Uterus (tissue), 4 donors: ENCODE data around the gene ATG5. TPM values are rescaled to one million over a fixed set of nuclear protein-coding genes. Genes with fewer than 3 reads are reported as not detected.

ENCODE experiments used
- DNase-seq, 2 donors: peaks; one replicate each; pipeline ENCODE4 v3.0.0-alpha.2; 2019 to 2020
- H3K27ac ChIP-seq, 2 donors: fragments of 200-600 bp; sonication (generic); 1 replicate in 1 of 2; 2 replicates in 1 of 2; pipeline ENCODE4 v1.5.1; 2016 to 2018
- H3K27me3 ChIP-seq, 2 donors: fragments of 200-600 bp; sonication (generic); one replicate each; pipeline ENCODE4 v1.5.1; 2018 to 2019; ENCODE audit warnings: control low read depth in 1 of 2
- H3K36me3 ChIP-seq, 2 donors: fragments of 200-600 bp; sonication (generic); one replicate each; pipeline ENCODE4 v1.5.1; 2019; ENCODE audit warnings: control low read depth in 1 of 2
- H3K4me1 ChIP-seq, 2 donors: fragments of 200-600 bp; sonication (generic); one replicate each; pipeline ENCODE4 v1.5.1; 2018 to 2019; ENCODE audit warnings: control low read depth in 1 of 2
- H3K4me3 ChIP-seq, 2 donors: fragments of 200-600 bp; sonication (generic); 1 replicate in 1 of 2; 2 replicates in 1 of 2; pipeline ENCODE4 v1.5.1; 2018 to 2019; ENCODE audit warnings: mild to moderate bottlenecking in 1 of 2
- H3K9me3 ChIP-seq, 2 donors: fragments of 200-600 bp; sonication (generic); one replicate each; pipeline ENCODE4 v1.5.1; 2019; ENCODE audit warnings: control low read depth in 1 of 2
- POLR2A ChIP-seq, 2 donors: fragments of 450-650 bp; IDR thresholded peaks; one replicate each; pipeline ENCODE4 v1.6.1; 2016; ENCODE audit warnings: antibody characterized with exemption in 2 of 2, mild to moderate bottlenecking in 1 of 2, moderate library complexity in 1 of 2
- intact Hi-C: fragments of 100-400 bp; cut with DNase I; formaldehyde crosslinking; loops from one replicate; pipeline ENCODE4 v1.15.1; 2023; ENCODE audit warnings: low total_unique reads
- total RNA-seq, 4 donors: library from RNA; depleted of rRNA in 3 of 4; stranded (reverse); fragments of >200 nt in 3 of 4; gene quantifications; one replicate each; pipeline versions ENCODE4 v1.1.0 to v1.2.4, GENCODE V29; 2014 to 2023
- TF ChIP-seq, protein P1 (sequence below), 4 experiments: fragments of 200-600 bp in 2 of 4; fragments of 450-650 bp in 2 of 4; sonication (generic) in 2 of 4; IDR thresholded peaks; one replicate each; pipeline ENCODE4 v1.5.1; 2016 to 2019; ENCODE audit warnings: antibody characterized with exemption in 4 of 4, mild to moderate bottlenecking in 2 of 4, moderate library complexity in 1 of 4
- donor health status: DM: yes; HTN: yes; CAD: no.

The ATG5 gene
- total RNA-seq, 4 donors from 2014 or later: 40.0 to 87.9 (median 63.3) TPM

- no peak overlapping the region for H3K4me3 ChIP-seq
- no peak overlapping the region for H3K27ac ChIP-seq
- no peaks in the 10 kb centered on the region for H3K4me1 ChIP-seq
- H3K36me3 ChIP-seq: no peaks in the 10 kb centered on the region
- no peaks in the 10 kb centered on the region for H3K9me3 ChIP-seq
- no peak for DNase-seq
- no peaks in the 10 kb centered on the region for H3K27me3 ChIP-seq
- TF ChIP-seq, protein P1, sequence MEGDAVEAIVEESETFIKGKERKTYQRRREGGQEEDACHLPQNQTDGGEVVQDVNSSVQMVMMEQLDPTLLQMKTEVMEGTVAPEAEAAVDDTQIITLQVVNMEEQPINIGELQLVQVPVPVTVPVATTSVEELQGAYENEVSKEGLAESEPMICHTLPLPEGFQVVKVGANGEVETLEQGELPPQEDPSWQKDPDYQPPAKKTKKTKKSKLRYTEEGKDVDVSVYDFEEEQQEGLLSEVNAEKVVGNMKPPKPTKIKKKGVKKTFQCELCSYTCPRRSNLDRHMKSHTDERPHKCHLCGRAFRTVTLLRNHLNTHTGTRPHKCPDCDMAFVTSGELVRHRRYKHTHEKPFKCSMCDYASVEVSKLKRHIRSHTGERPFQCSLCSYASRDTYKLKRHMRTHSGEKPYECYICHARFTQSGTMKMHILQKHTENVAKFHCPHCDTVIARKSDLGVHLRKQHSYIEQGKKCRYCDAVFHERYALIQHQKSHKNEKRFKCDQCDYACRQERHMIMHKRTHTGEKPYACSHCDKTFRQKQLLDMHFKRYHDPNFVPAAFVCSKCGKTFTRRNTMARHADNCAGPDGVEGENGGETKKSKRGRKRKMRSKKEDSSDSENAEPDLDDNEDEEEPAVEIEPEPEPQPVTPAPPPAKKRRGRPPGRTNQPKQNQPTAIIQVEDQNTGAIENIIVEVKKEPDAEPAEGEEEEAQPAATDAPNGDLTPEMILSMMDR (IDR thresholded peaks at IDR 0.05): no peak
- intact Hi-C loops: no loop called here
Observed at GRCh38 chr6:106300020-106300780, 25.4 kb downstream of the ATG5 start.

- TF ChIP-seq, protein P1 (IDR thresholded peaks at IDR 0.05): no peak
- no peak for TF ChIP-seq POLR2A (IDR thresholded peaks at IDR 0.05)
- no peak overlapping the region for H3K27ac ChIP-seq
- intact Hi-C loops: no loop called here
- H3K36me3 ChIP-seq: no peaks in the 10 kb centered on the region
- no peak overlapping the region for H3K4me3 ChIP-seq
- no peak for DNase-seq
- H3K27me3 ChIP-seq: no peaks in the 10 kb centered on the region
- H3K9me3 ChIP-seq: no peaks in the 10 kb centered on the region
- no peaks in the 10 kb centered on the region for H3K4me1 ChIP-seq
Observed at GRCh38 chr6:106293116-106293515, 32.4 kb downstream of the ATG5 start.

DNA sequence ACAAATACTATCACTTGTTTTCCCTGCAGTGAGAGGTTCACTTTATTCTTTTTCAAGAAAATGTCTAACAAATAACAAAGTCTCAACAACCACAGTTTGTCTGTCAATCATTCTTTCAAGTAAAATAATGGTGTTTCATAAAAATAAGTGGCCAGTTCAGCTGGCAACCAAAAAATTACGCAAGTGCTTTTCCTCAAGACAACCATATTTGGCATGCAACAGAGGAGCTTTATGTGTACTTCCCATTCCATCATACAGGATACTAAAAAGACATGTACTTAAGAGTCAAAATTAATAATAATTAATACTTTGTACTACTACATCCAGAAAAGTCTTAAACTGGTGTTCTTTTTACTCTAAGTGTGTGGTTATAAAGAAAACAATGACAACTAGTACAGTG, 34.6 kb downstream of the ATG5 start:
- intact Hi-C loops: no loop called here
- no peak for DNase-seq

DNA sequence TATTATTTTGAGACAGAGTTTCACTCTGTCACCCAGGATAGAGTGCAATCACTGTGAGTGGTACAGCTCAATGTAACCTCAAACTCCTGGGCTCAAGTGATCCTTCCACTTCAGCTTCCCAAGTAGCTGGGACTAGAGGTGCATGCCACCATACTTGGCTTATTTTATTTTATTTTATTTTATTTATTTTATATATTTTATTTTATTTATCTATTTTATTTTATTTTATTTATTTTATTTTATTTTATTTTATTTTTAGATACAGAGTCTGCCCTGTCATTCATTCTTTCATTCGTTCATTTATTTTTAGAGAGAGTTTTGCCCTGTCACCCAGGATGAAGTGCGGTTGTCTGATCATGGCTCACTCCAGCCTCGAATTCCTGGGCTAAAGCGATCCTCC, 35.5 kb downstream of the ATG5 start:
- Histone ChIP-seq H3K9me3 (no peaks in the 10 kb centered on the region), H3K36me3 (no peaks in the 10 kb centered on the region), H3K27ac (no peak overlapping the region), H3K27me3 (no peaks in the 10 kb centered on the region), H3K4me3 (no peak overlapping the region), H3K4me1 (no peaks in the 10 kb centered on the region)
- TF ChIP-seq, protein P1 (IDR thresholded peaks at IDR 0.05): no peak
- TF ChIP-seq POLR2A (IDR thresholded peaks at IDR 0.05): no peak
- DNase-seq: no peak
- intact Hi-C loops: no loop called here

More for the DNA sequence above, 34.6 kb downstream of the ATG5 start:
- Histone ChIP-seq H3K4me1 (no peaks in the 10 kb centered on the region), H3K9me3 (no peaks in the 10 kb centered on the region), H3K36me3 (no peaks in the 10 kb centered on the region), H3K27ac (no peak overlapping the region), H3K4me3 (no peak overlapping the region), H3K27me3 (no peaks in the 10 kb centered on the region)
- TF ChIP-seq, protein P1 (IDR thresholded peaks at IDR 0.05): no peak
- no peak for TF ChIP-seq POLR2A (IDR thresholded peaks at IDR 0.05)

DNA sequence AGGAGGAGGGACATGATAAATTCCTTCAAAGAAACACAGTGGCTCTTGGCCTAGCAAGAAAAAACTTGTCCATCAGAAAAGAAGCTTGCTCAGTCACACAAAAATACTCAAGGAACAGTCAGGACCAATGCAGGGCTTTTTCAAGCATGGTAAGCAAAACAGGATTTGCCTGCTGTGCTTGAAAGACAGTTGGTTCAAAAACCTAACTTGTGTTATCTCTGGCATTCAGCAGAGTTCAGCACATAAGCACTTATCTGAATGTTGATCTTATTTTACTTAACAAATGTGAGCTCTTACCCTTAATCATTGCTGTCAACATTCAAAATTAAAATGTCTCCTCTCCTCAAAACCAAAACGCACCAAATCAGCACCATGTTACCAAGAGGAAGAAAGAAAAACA, 38.3 kb downstream of the ATG5 start:
- TF ChIP-seq POLR2A (IDR thresholded peaks at IDR 0.05): no peak
- TF ChIP-seq, protein P1 (IDR thresholded peaks at IDR 0.05): no peak
- H3K4me3 ChIP-seq: no peak overlapping the region
- no peaks in the 10 kb centered on the region for H3K27me3 ChIP-seq
- intact Hi-C loops: no loop called here
- H3K9me3 ChIP-seq: no peaks in the 10 kb centered on the region
- no peaks in the 10 kb centered on the region for H3K36me3 ChIP-seq
- H3K4me1 ChIP-seq: no peaks in the 10 kb centered on the region
- no peak overlapping the region for H3K27ac ChIP-seq
- no peak for DNase-seq
